ENCODE results near the gene WNT3.

GRCh38 chr17:46726206-46726605 is 92.3 kb downstream of the WNT3 start:
- TF ChIP-seq ZNF274 (IDR thresholded peaks at IDR 0.05; ENCODE audit: low read depth, low read length) = no peak
- TF ChIP-seq SUZ12 (IDR thresholded peaks at IDR 0.05; ENCODE audit: extremely low read depth, insufficient read depth, insufficient read length) = no peak
- TF ChIP-seq YY1 (IDR thresholded peaks at IDR 0.05; ENCODE audit: insufficient read depth, insufficient read length) = no peak
